ENCODE data around the gene PIP5K1B.
"Not testable (repeated sequence)": the region's sequence is repeated elsewhere in the genome, so short reads cannot be mapped to it uniquely, and the experiment has no call there.

PIP5K1B gene

GRCh38 chr9:68704814-68705530 is at the start of gene PIP5K1B:
TSS of gene PIP5K1B (plus strand) at chr9:68705240. CDS start at chr9:68822615, 117,375 bp downstream.
- no peak for DNase-seq (ENCODE audit: low read depth)

GRCh38 chr9:68664036-68664435 is 41.0 kb upstream of the PIP5K1B start:
- DNase-seq (ENCODE audit: low read depth) = no peak

- DNase-seq (ENCODE audit: low read depth) = no peak
These were observed 36.9 kb upstream of the PIP5K1B start for GRCh38 chr9:68668127-68668526.

GRCh38 chr9:68669218-68669617 is 35.8 kb upstream of the PIP5K1B start:
- no peak for DNase-seq (ENCODE audit: low read depth)

GRCh38 chr9:68672215-68672614 is 32.8 kb upstream of the PIP5K1B start:
- DNase-seq (ENCODE audit: low read depth) = no peak

GRCh38 chr9:68672625-68673024 is 32.4 kb upstream of the PIP5K1B start:
- no peak for DNase-seq (ENCODE audit: low read depth)

- no peak for DNase-seq (ENCODE audit: low read depth)
These were observed 26.6 kb upstream of the PIP5K1B start for GRCh38 chr9:68678430-68678829.

GRCh38 chr9:68683433-68683832 is 21.6 kb upstream of the PIP5K1B start:
- DNase-seq (ENCODE audit: low read depth) = no peak

GRCh38 chr9:68685213-68685612 is 19.8 kb upstream of the PIP5K1B start:
- DNase-seq (ENCODE audit: low read depth) = no peak

GRCh38 chr9:68685770-68686169 is 19.3 kb upstream of the PIP5K1B start:
- no peak for DNase-seq (ENCODE audit: low read depth)

GRCh38 chr9:68690088-68690487 is 15.0 kb upstream of the PIP5K1B start:
- no peak for DNase-seq (ENCODE audit: low read depth)

- DNase-seq (ENCODE audit: low read depth) = no peak
These were observed 12.5 kb upstream of the PIP5K1B start for GRCh38 chr9:68692519-68692918.

- DNase-seq (ENCODE audit: low read depth) = no peak
These were observed 10.9 kb upstream of the PIP5K1B start for GRCh38 chr9:68694125-68694524.

- DNase-seq (ENCODE audit: low read depth) = no peak
These were observed 7.2 kb upstream of the PIP5K1B start for GRCh38 chr9:68697851-68698250.

- DNase-seq (ENCODE audit: low read depth) = no peak
These were observed 6.0 kb upstream of the PIP5K1B start for GRCh38 chr9:68698943-68699509.

GRCh38 chr9:68699625-68700024 is 5.4 kb upstream of the PIP5K1B start:
- not testable (repeated sequence) for DNase-seq (ENCODE audit: low read depth)

GRCh38 chr9:68702493-68702892 is 2.5 kb upstream of the PIP5K1B start:
- no peak for DNase-seq (ENCODE audit: low read depth)

- DNase-seq (ENCODE audit: low read depth) = no peak
These were observed 1.4 kb upstream of the PIP5K1B start for GRCh38 chr9:68703672-68704071.

GRCh38 chr9:68704498-68704813 is 584 bp upstream of the PIP5K1B start:
- no peak for DNase-seq (ENCODE audit: low read depth)

GRCh38 chr9:68705531-68706362 is 707 bp downstream of the PIP5K1B start:
- DNase-seq (ENCODE audit: low read depth) = no peak

- DNase-seq (ENCODE audit: low read depth) = no peak
These were observed 1.5 kb downstream of the PIP5K1B start for GRCh38 chr9:68706363-68707201.

- no peak for DNase-seq (ENCODE audit: low read depth)
These were observed 2.9 kb downstream of the PIP5K1B start for GRCh38 chr9:68707801-68708488.

Measured in HS-27A (cell line).